ENCODE data around the gene CHMP4A.

Gene CHMP4A

GRCh38 chr14:24187539-24187915 lies 25.8 kb downstream of the CHMP4A start:
- no peaks in the 10 kb centered on the region for H3K36me3 ChIP-seq (ENCODE audit: control insufficient read depth, insufficient read depth, low read length)
- H3K4me3 ChIP-seq (ENCODE audit: low read depth, low read length) = peak overlapping the region; percentile 81
- no peak overlapping the region for H3K9ac ChIP-seq
- H2AFZ ChIP-seq = no peak overlapping the region
- peaks cover 11% of the 10 kb centered on the region for H3K4me1 ChIP-seq
- no peak overlapping the region for H3K27ac ChIP-seq
- TF ChIP-seq CTCF (IDR thresholded peaks at IDR 0.05) = no peak
- no peaks in the 10 kb centered on the region for H3K79me2 ChIP-seq
- peak overlapping the region; percentile 86 for H3K4me2 ChIP-seq (ENCODE audit: low read length)
- H3K27me3 ChIP-seq (ENCODE audit: control insufficient read depth, insufficient read depth, low read length) = no peaks in the 10 kb centered on the region
- H3K9me3 ChIP-seq (ENCODE audit: control insufficient read depth, low read length) = no peaks in the 10 kb centered on the region

GRCh38 chr14:24186831-24187538 lies 26.3 kb downstream of the CHMP4A start:
- H3K4me1 ChIP-seq = peaks cover 11% of the 10 kb centered on the region
- H3K9ac ChIP-seq = no peak overlapping the region
- H3K4me3 ChIP-seq (ENCODE audit: low read depth, low read length) = no peak overlapping the region

GRCh38 chr14:24185741-24186140 lies 27.5 kb downstream of the CHMP4A start:
- no peaks in the 10 kb centered on the region for H3K9me3 ChIP-seq (ENCODE audit: control insufficient read depth, low read length)

More at GRCh38 chr14:24186831-24187538, 26.3 kb downstream of the CHMP4A start:
- no peak overlapping the region for H2AFZ ChIP-seq
- H3K79me2 ChIP-seq = no peaks in the 10 kb centered on the region
- H3K9me3 ChIP-seq (ENCODE audit: control insufficient read depth, low read length) = no peaks in the 10 kb centered on the region
- no peaks in the 10 kb centered on the region for H3K27me3 ChIP-seq (ENCODE audit: control insufficient read depth, insufficient read depth, low read length)
- no peak for TF ChIP-seq CTCF (IDR thresholded peaks at IDR 0.05)
- no peak overlapping the region for H3K4me2 ChIP-seq (ENCODE audit: low read length)
- no peak overlapping the region for H3K27ac ChIP-seq
- no peaks in the 10 kb centered on the region for H3K36me3 ChIP-seq (ENCODE audit: control insufficient read depth, insufficient read depth, low read length)

GRCh38 chr14:24185026-24185425 lies 28.3 kb downstream of the CHMP4A start:
- Histone ChIP-seq H3K79me2 (no peaks in the 10 kb centered on the region), H3K9ac (no peak overlapping the region), H3K36me3 (ENCODE audit: control insufficient read depth, insufficient read depth, low read length) (no peaks in the 10 kb centered on the region), H2AFZ (no peak overlapping the region), H3K27ac (no peak overlapping the region), H3K4me2 (ENCODE audit: low read length) (no peak overlapping the region), H3K4me3 (ENCODE audit: low read depth, low read length) (no peak overlapping the region), H3K4me1 (peaks cover 11% of the 10 kb centered on the region), H3K9me3 (ENCODE audit: control insufficient read depth, low read length) (no peaks in the 10 kb centered on the region), H3K27me3 (ENCODE audit: control insufficient read depth, insufficient read depth, low read length) (no peaks in the 10 kb centered on the region)
- TF ChIP-seq CTCF (IDR thresholded peaks at IDR 0.05) = no peak

More at GRCh38 chr14:24185741-24186140, 27.5 kb downstream of the CHMP4A start:
- Histone ChIP-seq H3K36me3 (ENCODE audit: control insufficient read depth, insufficient read depth, low read length) (no peaks in the 10 kb centered on the region), H2AFZ (no peak overlapping the region), H3K27ac (no peak overlapping the region), H3K4me3 (ENCODE audit: low read depth, low read length) (no peak overlapping the region), H3K4me1 (peaks cover 11% of the 10 kb centered on the region), H3K9ac (no peak overlapping the region), H3K79me2 (no peaks in the 10 kb centered on the region), H3K27me3 (ENCODE audit: control insufficient read depth, insufficient read depth, low read length) (no peaks in the 10 kb centered on the region), H3K4me2 (ENCODE audit: low read length) (no peak overlapping the region)
- TF ChIP-seq CTCF (IDR thresholded peaks at IDR 0.05) = no peak
